Endodermal cell (in vitro differentiated cells): ENCODE data around the gene CSTPP1. TPM values are rescaled to one million over a fixed set of nuclear protein-coding genes. Genes with fewer than 3 reads are reported as not detected.
"Not testable (repeated sequence)": the region's sequence is repeated elsewhere in the genome, so short reads cannot be mapped to it uniquely, and the experiment has no call there.

Source experiments
- DNase-seq: peaks from one replicate; pipeline ENCODE4 v3.0.0-alpha.2; 2017
- H3K27ac ChIP-seq: 2 replicates; pipeline ENCODE4 v1.5.1; 2013; ENCODE audit warnings: mild to moderate bottlenecking, low read depth, low read length, moderate library complexity
- H3K27me3 ChIP-seq: 2 replicates; pipeline ENCODE4 v1.6.1; 2013; ENCODE audit warnings: mild to moderate bottlenecking, low read length, moderate library complexity; ENCODE audit not compliant: insufficient read depth, control insufficient read depth, poor library complexity, severe bottlenecking
- H3K36me3 ChIP-seq: 2 replicates; pipeline ENCODE4 v1.7.0; 2013; ENCODE audit warnings: mild to moderate bottlenecking, low read length, moderate library complexity; ENCODE audit not compliant: control insufficient read depth, insufficient read depth
- H3K4me1 ChIP-seq: one replicate; pipeline ENCODE4 v1.7.0; 2013; ENCODE audit warnings: low read length; ENCODE audit not compliant: control insufficient read depth, insufficient read depth
- H3K4me3 ChIP-seq: 2 replicates; pipeline ENCODE4 v1.5.1; 2013; ENCODE audit warnings: mild to moderate bottlenecking, low read length, moderate library complexity
- H3K9ac ChIP-seq: 2 replicates; pipeline ENCODE4 v1.6.1; 2013; ENCODE audit warnings: mild to moderate bottlenecking, low read length, moderate library complexity; ENCODE audit not compliant: poor library complexity, severe bottlenecking; ENCODE audit errors: extremely low read depth
- H3K9me3 ChIP-seq: 2 replicates; pipeline ENCODE4 v1.6.1; 2013; ENCODE audit warnings: mild to moderate bottlenecking, low read length, moderate library complexity; ENCODE audit not compliant: control insufficient read depth
- H3K27ac Mint-ChIP-seq: 2 replicates; pipeline ENCODE4 v1.8.0; 2020; ENCODE audit warnings: mixed read lengths
- H3K27me3 Mint-ChIP-seq: 2 replicates; pipeline ENCODE4 v1.8.0; 2021; ENCODE audit warnings: mild to moderate bottlenecking, mixed read lengths; ENCODE audit not compliant: insufficient read depth
- H3K36me3 Mint-ChIP-seq: 2 replicates; pipeline ENCODE4 v1.8.0; 2020; ENCODE audit warnings: low read depth, mixed read lengths
- H3K4me1 Mint-ChIP-seq: 2 replicates; pipeline ENCODE4 v1.8.0; 2020; ENCODE audit warnings: mixed read lengths
- H3K4me3 Mint-ChIP-seq: 2 replicates; pipeline ENCODE4 v1.8.0; 2020; ENCODE audit warnings: mild to moderate bottlenecking, moderate library complexity, mixed read lengths
- H3K9me3 Mint-ChIP-seq: 2 replicates; pipeline ENCODE4 v1.8.0; 2020; ENCODE audit warnings: mild to moderate bottlenecking, mixed read lengths
- WGBS, 2 experiments: methylation state at CpG; one replicate each; pipeline versions ENCODE4 v1.1.5 to v1.1.7; 2013; ENCODE audit warnings: missing lambda C conversion rate in 2 of 2, mixed read lengths in 1 of 2; ENCODE audit not compliant: insufficient coverage in 1 of 2, insufficient read length in 1 of 2; 5-methylcytosine and 5-hydroxymethylcytosine counted together
- total RNA-seq, 2 donors: library from RNA; stranded (reverse); fragmentation: NEBNext Ultra II Directional in 1 of 2; extraction: Animal tissue kit (Norgen Biotek cat#: 25700) in 1 of 2; gene quantifications; 2 replicates in 1 of 2; 3 replicates in 1 of 2; pipeline ENCODE4 v1.2.1, GENCODE V29; 2021
- TF ChIP-seq, protein P1 (sequence below): fragments of 200-600 bp; sonication (generic); conservative IDR thresholded peaks from 2 replicates; pipeline ENCODE4 v1.5.0; 2021; ENCODE audit warnings: antibody characterized with exemption, mild to moderate bottlenecking

Gene CSTPP1
- total RNA-seq, 2 donors from 2014 or later, result 46.7 to 57.6 TPM

DNA sequence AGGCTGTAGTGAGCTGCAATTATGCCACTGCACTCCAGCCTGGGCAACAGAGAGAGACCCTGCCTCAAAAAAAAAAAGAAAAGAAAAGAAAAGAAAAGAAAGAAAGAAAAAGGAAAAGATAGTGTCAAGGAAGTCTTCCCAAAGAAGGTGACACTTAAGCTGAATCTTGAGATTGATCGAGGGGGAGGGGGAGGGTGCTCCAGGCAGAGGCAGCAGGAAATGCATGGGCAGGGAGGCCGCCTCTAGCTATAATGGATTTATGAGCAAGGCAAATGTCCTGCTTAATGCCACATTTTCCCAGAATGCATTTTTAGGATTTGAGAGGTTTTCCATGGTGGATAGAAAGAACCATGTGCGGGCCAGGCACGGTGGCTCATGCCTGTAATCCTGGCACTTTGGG, 264.5 kb downstream of the CSTPP1 start:
- no peak overlapping the region for H3K9ac ChIP-seq
- H3K9me3 ChIP-seq, result no peaks in the 10 kb centered on the region
- no peaks in the 10 kb centered on the region for H3K27me3 ChIP-seq
- Mint-ChIP-seq H3K27ac (no peak overlapping the region), H3K4me3 (no peak overlapping the region), H3K27me3 (no peaks in the 10 kb centered on the region), H3K9me3 (no peaks in the 10 kb centered on the region), H3K4me1 (peaks cover 5% of the 10 kb centered on the region), H3K36me3 (no peaks in the 10 kb centered on the region)
- TF ChIP-seq, protein P1, sequence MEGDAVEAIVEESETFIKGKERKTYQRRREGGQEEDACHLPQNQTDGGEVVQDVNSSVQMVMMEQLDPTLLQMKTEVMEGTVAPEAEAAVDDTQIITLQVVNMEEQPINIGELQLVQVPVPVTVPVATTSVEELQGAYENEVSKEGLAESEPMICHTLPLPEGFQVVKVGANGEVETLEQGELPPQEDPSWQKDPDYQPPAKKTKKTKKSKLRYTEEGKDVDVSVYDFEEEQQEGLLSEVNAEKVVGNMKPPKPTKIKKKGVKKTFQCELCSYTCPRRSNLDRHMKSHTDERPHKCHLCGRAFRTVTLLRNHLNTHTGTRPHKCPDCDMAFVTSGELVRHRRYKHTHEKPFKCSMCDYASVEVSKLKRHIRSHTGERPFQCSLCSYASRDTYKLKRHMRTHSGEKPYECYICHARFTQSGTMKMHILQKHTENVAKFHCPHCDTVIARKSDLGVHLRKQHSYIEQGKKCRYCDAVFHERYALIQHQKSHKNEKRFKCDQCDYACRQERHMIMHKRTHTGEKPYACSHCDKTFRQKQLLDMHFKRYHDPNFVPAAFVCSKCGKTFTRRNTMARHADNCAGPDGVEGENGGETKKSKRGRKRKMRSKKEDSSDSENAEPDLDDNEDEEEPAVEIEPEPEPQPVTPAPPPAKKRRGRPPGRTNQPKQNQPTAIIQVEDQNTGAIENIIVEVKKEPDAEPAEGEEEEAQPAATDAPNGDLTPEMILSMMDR, result no peak
- no peaks in the 10 kb centered on the region for H3K4me1 ChIP-seq
- H3K27ac ChIP-seq, result no peak overlapping the region
- no peaks in the 10 kb centered on the region for H3K36me3 ChIP-seq
- H3K4me3 ChIP-seq, result no peak overlapping the region
- 91 to 93% methylated on average over 4 of the region's 4 CpGs for WGBS, 2 experiments
- DNase-seq, result no peak

DNA sequence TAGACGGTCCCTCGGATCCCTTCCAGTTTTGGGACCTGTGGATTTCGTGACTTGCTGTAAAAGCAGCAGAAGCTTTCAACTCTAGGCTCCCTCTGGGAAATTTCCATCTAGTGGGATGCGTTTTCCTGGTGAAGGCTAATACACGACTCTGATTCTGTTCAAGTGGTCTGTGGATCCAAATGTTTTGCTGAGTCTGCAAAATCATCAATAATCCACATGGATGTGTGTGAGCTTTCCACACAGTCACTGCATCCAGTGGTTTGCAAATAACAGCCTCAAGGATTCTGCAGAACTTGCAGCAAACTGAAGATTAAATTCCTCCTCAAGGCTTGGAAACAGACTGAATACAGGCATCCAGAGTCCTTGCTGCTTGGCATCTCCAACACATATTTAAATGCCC, 266.0 kb downstream of the CSTPP1 start:
- Histone ChIP-seq H3K4me3 (no peak overlapping the region), H3K27ac (no peak overlapping the region), H3K36me3 (no peaks in the 10 kb centered on the region), H3K4me1 (no peaks in the 10 kb centered on the region), H3K27me3 (no peaks in the 10 kb centered on the region), H3K9ac (no peak overlapping the region), H3K9me3 (no peaks in the 10 kb centered on the region)
- H3K27ac Mint-ChIP-seq, result no peak overlapping the region
- 89 to 92% methylated on average over 4 to 5 of the region's 5 CpGs for WGBS, 2 experiments
- no peak overlapping the region for H3K4me3 Mint-ChIP-seq
- TF ChIP-seq, protein P1, result no peak
- H3K4me1 Mint-ChIP-seq, result peaks cover 5% of the 10 kb centered on the region
- DNase-seq, result no peak
- H3K27me3 Mint-ChIP-seq, result no peaks in the 10 kb centered on the region
- no peaks in the 10 kb centered on the region for H3K36me3 Mint-ChIP-seq
- H3K9me3 Mint-ChIP-seq, result no peaks in the 10 kb centered on the region

DNA sequence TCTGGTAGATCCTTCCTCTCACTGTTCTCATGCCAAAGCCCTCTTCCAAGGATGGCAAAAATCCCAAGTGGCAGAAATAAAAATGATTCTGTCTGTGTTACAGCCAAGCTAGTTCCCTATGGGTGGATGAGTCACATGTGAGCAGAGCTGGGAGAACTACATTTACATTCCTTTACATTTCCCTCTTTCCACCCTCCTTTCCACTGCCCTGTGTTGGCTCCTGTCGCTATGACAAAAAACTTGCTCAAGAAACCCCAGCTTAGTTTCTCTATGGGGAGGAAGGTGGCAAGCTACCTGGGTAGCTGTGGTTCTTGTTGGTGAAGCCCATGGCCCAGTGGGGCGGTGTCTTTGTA, 268.1 kb downstream of the CSTPP1 start:
- TF ChIP-seq, protein P1, result no peak
- Histone ChIP-seq H3K9me3 (no peaks in the 10 kb centered on the region), H3K36me3 (no peaks in the 10 kb centered on the region), H3K9ac (no peak overlapping the region), H3K27ac (no peak overlapping the region), H3K4me1 (no peaks in the 10 kb centered on the region), H3K4me3 (no peak overlapping the region), H3K27me3 (no peaks in the 10 kb centered on the region)
- Mint-ChIP-seq H3K27me3 (no peaks in the 10 kb centered on the region), H3K4me3 (no peak overlapping the region), H3K36me3 (no peaks in the 10 kb centered on the region), H3K9me3 (no peaks in the 10 kb centered on the region), H3K4me1 (peaks cover 5% of the 10 kb centered on the region), H3K27ac (no peak overlapping the region)
- 62% methylated on average over 2 of the region's 2 CpGs; no CpG with 5 or more reads in 1 of the 2 experiments for WGBS, 2 experiments
- DNase-seq, result peak; percentile 59

DNA sequence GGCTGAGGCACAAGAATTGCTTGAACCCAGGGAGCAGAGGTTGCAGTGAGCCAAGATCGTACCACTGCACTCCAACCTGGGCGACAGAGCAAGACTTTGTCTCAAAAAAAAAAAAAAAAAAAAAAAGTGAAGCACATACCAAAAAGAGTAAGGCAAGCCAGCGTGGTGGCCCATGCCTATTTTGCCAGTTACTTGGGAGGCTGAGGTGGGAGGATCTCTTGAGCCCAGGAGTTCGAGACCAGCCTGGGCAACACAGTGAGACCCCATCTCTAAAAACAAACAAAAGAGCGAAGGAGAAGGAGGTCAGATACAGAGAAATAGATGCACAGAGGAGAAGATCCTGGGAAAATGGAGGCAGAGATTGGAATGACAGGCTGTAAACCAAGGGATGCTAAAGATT, 270.0 kb downstream of the CSTPP1 start:
- not testable (repeated sequence) for H3K4me3 ChIP-seq, H3K4me1 ChIP-seq, H3K27me3 ChIP-seq, DNase-seq, H3K4me1 Mint-ChIP-seq, H3K9me3 Mint-ChIP-seq, H3K36me3 ChIP-seq, H3K9me3 ChIP-seq, H3K4me3 Mint-ChIP-seq, H3K9ac ChIP-seq, H3K27ac ChIP-seq, H3K36me3 Mint-ChIP-seq, H3K27me3 Mint-ChIP-seq, H3K27ac Mint-ChIP-seq
- 87 to 95% methylated on average over 2 to 5 of the region's 5 CpGs for WGBS, 2 experiments
